ENCODE data around the gene KCNC2. TPM values are rescaled to one million over a fixed set of nuclear protein-coding genes. Genes with fewer than 3 reads are reported as not detected.

Gene KCNC2
- total and polyA plus RNA-seq, 11 donors = not detected

- H3K27ac ChIP-seq = no peak overlapping the region
- DNase-seq = no peak
- no peak for TF ChIP-seq POLR2A (IDR thresholded peaks at IDR 0.05)
- TF ChIP-seq CTCF (IDR thresholded peaks at IDR 0.05) = no peak
- H3K27me3 ChIP-seq = no peaks in the 10 kb centered on the region
- no peaks in the 10 kb centered on the region for H3K4me1 ChIP-seq
- 25 to 39% (median 32%) methylated on average over 2 of the region's 2 CpGs for WGBS, 4 donors
- intact Hi-C loops (cut with DNase I) = no loop called here
- no peak overlapping the region for H3K4me3 ChIP-seq
- no peaks in the 10 kb centered on the region for H3K36me3 ChIP-seq
- peak in 1 of 4 donors; percentile 81 for ATAC-seq
- no peaks in the 10 kb centered on the region for H3K9me3 ChIP-seq
Measured at GRCh38 chr12:75155962-75156361, 53.7 kb downstream of the KCNC2 start.

GRCh38 chr12:75154388-75154787, 55.3 kb downstream of the KCNC2 start:
- 50 to 89% (median 65%) methylated on average over 1 of the region's 1 CpG for WGBS, 4 donors
- Histone ChIP-seq H3K27me3 (no peaks in the 10 kb centered on the region), H3K36me3 (no peaks in the 10 kb centered on the region), H3K4me1 (no peaks in the 10 kb centered on the region), H3K4me3 (no peak overlapping the region), H3K9me3 (no peaks in the 10 kb centered on the region), H3K27ac (no peak overlapping the region)
- intact Hi-C loops (cut with DNase I) = no loop called here
- DNase-seq (no peak), ATAC-seq (no peak)
- no peak for TF ChIP-seq CTCF (IDR thresholded peaks at IDR 0.05)

GRCh38 chr12:75139196-75139595, 70.4 kb downstream of the KCNC2 start:
- DNase-seq = no peak
- intact Hi-C loops (cut with DNase I) = no loop called here
- no peak for ATAC-seq
- TF ChIP-seq POLR2A (IDR thresholded peaks at IDR 0.05) (no peak), CTCF (IDR thresholded peaks at IDR 0.05) (no peak)
- Histone ChIP-seq H3K4me1 (no peaks in the 10 kb centered on the region), H3K27me3 (no peaks in the 10 kb centered on the region), H3K9me3 (no peaks in the 10 kb centered on the region), H3K36me3 (no peaks in the 10 kb centered on the region), H3K27ac (no peak overlapping the region), H3K4me3 (no peak overlapping the region)
- 74 to 83% (median 77%) methylated on average over 5 of the region's 5 CpGs for WGBS, 4 donors

- H3K36me3 ChIP-seq = no peaks in the 10 kb centered on the region
- TF ChIP-seq CTCF (IDR thresholded peaks at IDR 0.05) (no peak), POLR2A (IDR thresholded peaks at IDR 0.05) (no peak)
- no peaks in the 10 kb centered on the region for H3K27me3 ChIP-seq
- H3K27ac ChIP-seq = no peak overlapping the region
- DNase-seq = no peak
- ATAC-seq = no peak
- intact Hi-C loops (cut with DNase I) = no loop called here
- H3K4me1 ChIP-seq = no peaks in the 10 kb centered on the region
- no peak overlapping the region for H3K4me3 ChIP-seq
- H3K9me3 ChIP-seq = no peaks in the 10 kb centered on the region
Measured at GRCh38 chr12:75137896-75138295, 71.7 kb downstream of the KCNC2 start.

Data from heart left ventricle (tissue), 16 donors.